Measurements from ENCODE around the gene HES3.

Gene HES3

GRCh38 chr1:6281511-6282402, 37.8 kb downstream of the HES3 start:
- no peak for DNase-seq

GRCh38 chr1:6282577-6283270, 38.7 kb downstream of the HES3 start:
- DNase-seq = no peak

- DNase-seq = no peak
Observed at GRCh38 chr1:6285336-6285735, 41.4 kb downstream of the HES3 start.

GRCh38 chr1:6286266-6286665, 42.3 kb downstream of the HES3 start:
- DNase-seq = no peak

GRCh38 chr1:6287029-6287428, 43.0 kb downstream of the HES3 start:
- DNase-seq = no peak

GRCh38 chr1:6287431-6287886, 43.5 kb downstream of the HES3 start:
- DNase-seq = no peak

- no peak for DNase-seq
Observed at GRCh38 chr1:6288026-6288425, 44.0 kb downstream of the HES3 start.

GRCh38 chr1:6288665-6289064, 44.7 kb downstream of the HES3 start:
- no peak for DNase-seq

- no peak for DNase-seq
Observed at GRCh38 chr1:6292102-6292501, 48.1 kb downstream of the HES3 start.

- no peak for DNase-seq
Observed at GRCh38 chr1:6294080-6294889, 50.3 kb downstream of the HES3 start.

GRCh38 chr1:6294890-6295556, 51.0 kb downstream of the HES3 start:
- no peak for DNase-seq
